BE2C (cell line): Measurements from ENCODE around the gene RAB33A.

Experiments used
- DNase-seq: peaks from one replicate; pipeline ENCODE4 v3.0.0-alpha.2; 2020
- H3K27me3 ChIP-seq: fragments of 250-450 bp; sonication (Bioruptor Pico); 2 replicates; pipeline ENCODE4 v1.5.1; 2020; ENCODE audit warnings: mild to moderate bottlenecking
- H3K36me3 ChIP-seq: fragments of 250-450 bp; sonication (Bioruptor Pico); 2 replicates; pipeline ENCODE4 v1.5.1; 2020; ENCODE audit warnings: mild to moderate bottlenecking
- H3K4me1 ChIP-seq: fragments of 250-450 bp; sonication (Bioruptor Pico); 2 replicates; pipeline ENCODE4 v1.5.1; 2020
- H3K4me3 ChIP-seq: 2 replicates; pipeline ENCODE4 v1.5.1; 2011; ENCODE audit warnings: low read depth, low read length
- H3K9me3 ChIP-seq: fragments of 250-450 bp; sonication (Bioruptor Pico); 2 replicates; pipeline ENCODE4 v1.5.1; 2020
- CTCF ChIP-seq: IDR thresholded peaks from 2 replicates; pipeline ENCODE4 v1.5.1; 2012; ENCODE audit warnings: mild to moderate bottlenecking, low read depth, low read length

RAB33A gene

GRCh38 chrX:130166503-130166777, 5.3 kb upstream of the RAB33A start:
- Histone ChIP-seq H3K4me1 (no peaks in the 10 kb centered on the region), H3K9me3 (no peaks in the 10 kb centered on the region), H3K27me3 (no peaks in the 10 kb centered on the region), H3K36me3 (no peaks in the 10 kb centered on the region), H3K4me3 (peak overlapping the region; percentile 80)
- DNase-seq, result no peak
- no peak for TF ChIP-seq CTCF

GRCh38 chrX:130167040-130167439, 4.7 kb upstream of the RAB33A start:
- DNase-seq, result no peak
- Histone ChIP-seq H3K4me3 (peak overlapping the region; percentile 80), H3K36me3 (no peaks in the 10 kb centered on the region), H3K4me1 (no peaks in the 10 kb centered on the region), H3K27me3 (no peaks in the 10 kb centered on the region), H3K9me3 (no peaks in the 10 kb centered on the region)
- TF ChIP-seq CTCF, result no peak

GRCh38 chrX:130170752-130171445, 863 bp upstream of the RAB33A start:
- no peak for TF ChIP-seq CTCF
- peaks cover 3% of the 10 kb centered on the region for H3K4me1 ChIP-seq
- DNase-seq, result peak; percentile 87
- no peaks in the 10 kb centered on the region; the same call in 1 of the 2 replicates for H3K36me3 ChIP-seq
- H3K4me3 ChIP-seq, result peak overlapping the region; percentile 82
- H3K9me3 ChIP-seq, result no peaks in the 10 kb centered on the region
- no peaks in the 10 kb centered on the region for H3K27me3 ChIP-seq

GRCh38 chrX:130172127-130172845, 524 bp downstream of the RAB33A start:
- Histone ChIP-seq H3K4me3 (peak overlapping the region; percentile 82), H3K9me3 (no peaks in the 10 kb centered on the region), H3K36me3 (peaks cover 4% of the 10 kb centered on the region), H3K4me1 (peaks cover 3% of the 10 kb centered on the region), H3K27me3 (no peaks in the 10 kb centered on the region)
- TF ChIP-seq CTCF, result peak; percentile 13; the same call in 1 of the 2 replicates
- peak; percentile 13 for DNase-seq

- H3K4me1 ChIP-seq, result peaks cover 3% of the 10 kb centered on the region
- DNase-seq, result no peak
- H3K36me3 ChIP-seq, result peaks cover 5% of the 10 kb centered on the region
- H3K27me3 ChIP-seq, result no peaks in the 10 kb centered on the region
- peak overlapping the region; percentile 82 for H3K4me3 ChIP-seq
- H3K9me3 ChIP-seq, result no peaks in the 10 kb centered on the region
- no peak for TF ChIP-seq CTCF
Observed at GRCh38 chrX:130173190-130173895, 1.6 kb downstream of the RAB33A start.
